HepG2 (cell line): Measurements from ENCODE around the gene SIRT7. TPM values are rescaled to one million over a fixed set of nuclear protein-coding genes. Genes with fewer than 3 reads are reported as not detected.

Experiments used
- CBX2 ChIP-seq, 2 experiments: fragments of 200-600 bp in 1 of 2; sonication (generic); formaldehyde crosslinking in 1 of 2; IDR thresholded peaks; 2 replicates each; pipeline versions ENCODE4 v1.7.0 to v1.8.1; 2018 to 2022; ENCODE audit warnings: low read depth in 2 of 2, low read length in 1 of 2, mild to moderate bottlenecking in 1 of 2, missing genetic modification reagents in 1 of 2
- CCDC6 ChIP-seq: sonication (generic); formaldehyde crosslinking; IDR thresholded peaks from 2 replicates; pipeline ENCODE4 v1.8.1; 2022; ENCODE audit warnings: mild to moderate bottlenecking, missing genetic modification reagents, moderate library complexity
- ELK4 ChIP-seq: sonication (generic); formaldehyde crosslinking; IDR thresholded peaks from 2 replicates; pipeline ENCODE4 v1.9.0; 2021; ENCODE audit warnings: missing genetic modification reagents, borderline replicate concordance
- FOXA1 ChIP-seq, 2 experiments: fragments of 450-650 bp in 1 of 2; sonication (generic) in 1 of 2; formaldehyde crosslinking in 1 of 2; IDR thresholded peaks; 2 replicates each; pipeline versions ENCODE4 v1.4.0 to v1.6.1; 2016 to 2020; ENCODE audit warnings: missing genetic modification reagents in 1 of 2
- GABPA ChIP-seq, 2 experiments: IDR thresholded peaks; 2 replicates each; pipeline ENCODE4 v1.6.1; 2011 to 2016; ENCODE audit warnings: low read depth in 2 of 2, low read length in 1 of 2, missing biosample characterization in 1 of 2, missing genetic modification characterization in 1 of 2
- HINFP ChIP-seq: sonication (generic); formaldehyde crosslinking; IDR thresholded peaks from 2 replicates; pipeline ENCODE4 v1.4.0; 2020; ENCODE audit warnings: low read depth, mild to moderate bottlenecking, missing genetic modification reagents
- KAT2B ChIP-seq: fragments of 150-350 bp; IDR thresholded peaks from 2 replicates; pipeline ENCODE4 v1.6.1; 2014; ENCODE audit warnings: low read depth, low read length, borderline replicate concordance
- KMT2A ChIP-seq: sonication (generic); formaldehyde crosslinking; IDR thresholded peaks from 2 replicates; pipeline ENCODE4 v1.4.0; 2020; ENCODE audit warnings: missing genetic modification reagents
- STAG1 ChIP-seq: sonication (generic); formaldehyde crosslinking; IDR thresholded peaks from 2 replicates; pipeline ENCODE4 v1.4.0; 2020; ENCODE audit warnings: missing genetic modification reagents
- TBX3 ChIP-seq: fragments of 450-650 bp; IDR thresholded peaks from 2 replicates; pipeline ENCODE4 v1.6.1; 2017; ENCODE audit warnings: antibody characterized with exemption, mild to moderate bottlenecking, inconsistent platforms, borderline replicate concordance
- XRCC5 ChIP-seq: fragments of 200-400 bp; formaldehyde crosslinking; optimal IDR thresholded peaks from 2 replicates; pipeline ENCODE3; 2017; ENCODE audit warnings: mild to moderate bottlenecking, low read length
- ZBTB33 ChIP-seq: sonication (generic); formaldehyde crosslinking; IDR thresholded peaks from 2 replicates; pipeline ENCODE4 v1.4.0; 2020; ENCODE audit warnings: missing genetic modification reagents
- ZBTB46 ChIP-seq: sonication (generic); formaldehyde crosslinking; IDR thresholded peaks from 2 replicates; pipeline ENCODE4 v1.4.0; 2020; ENCODE audit warnings: mild to moderate bottlenecking, missing genetic modification reagents, borderline replicate concordance
- ZKSCAN8 ChIP-seq: IDR thresholded peaks from 2 replicates; pipeline ENCODE4 v1.6.1; 2016; ENCODE audit warnings: borderline replicate concordance, missing genetic modification reagents, missing compliant biosample characterization
- ZNF724P ChIP-seq: sonication (generic); formaldehyde crosslinking; IDR thresholded peaks from 2 replicates; pipeline ENCODE4 v1.8.0; 2022; ENCODE audit warnings: missing genetic modification reagents, borderline replicate concordance
- polyA plus RNA-seq, 8 experiments: library from polyadenylated mRNA; depleted of rRNA in 3 of 8; stranded (reverse) in 7 of 8; unstranded in 1 of 8; fragments of >200 nt; fragmentation: Illumina TruSeq in 4 of 8; extraction: Trizol in 4 of 8; gene quantifications; 2 replicates each; pipeline versions ENCODE4 v1.2.1 to v1.2.3, GENCODE V29; 2011 to 2016; ENCODE audit warnings: low read depth in 4 of 8, missing spikeins in 1 of 8, mixed read lengths in 1 of 8; ENCODE audit not compliant: insufficient read depth in 1 of 8
- total RNA-seq, 5 experiments: library from RNA; depleted of rRNA; stranded (reverse); fragments of >200 nt; fragmentation: Illumina TruSeq; extraction: Trizol; gene quantifications; 2 replicates each; pipeline ENCODE4 v1.2.3, GENCODE V29; 2016; ENCODE audit warnings: low read depth in 1 of 5
- TF ChIP-seq, protein P1 (sequence below): sonication (generic); formaldehyde crosslinking; IDR thresholded peaks from 2 replicates; pipeline ENCODE4 v1.4.0; 2020; ENCODE audit warnings: missing genetic modification reagents

The SIRT7 gene
- total and polyA plus RNA-seq, 2 of the 13 experiments (the other 11 are each of a cell fraction or from before 2014, with no cell fraction given), result 8.3 to 24.8 TPM

- TF ChIP-seq HINFP (CRISPR knock-in tag), result no peak
- no peak for TF ChIP-seq CCDC6 (CRISPR knock-in tag)
- TF ChIP-seq ELK4 (CRISPR knock-in tag), result no peak
- TF ChIP-seq FOXA1 (IDR thresholded peaks at IDR 0.05), result no peak
- TF ChIP-seq FOXA1 (CRISPR knock-in tag; IDR thresholded peaks at IDR 0.05), result no peak
- no peak for TF ChIP-seq KMT2A
- no peak for TF ChIP-seq ZBTB46 (CRISPR knock-in tag)
- no peak for TF ChIP-seq GABPA (IDR thresholded peaks at IDR 0.05; ENCODE audit: low read depth, low read length)
- TF ChIP-seq GABPA (CRISPR knock-in tag; IDR thresholded peaks at IDR 0.05; ENCODE audit: low read depth), result no peak
- TF ChIP-seq TBX3, result no peak
- TF ChIP-seq, protein P1, sequence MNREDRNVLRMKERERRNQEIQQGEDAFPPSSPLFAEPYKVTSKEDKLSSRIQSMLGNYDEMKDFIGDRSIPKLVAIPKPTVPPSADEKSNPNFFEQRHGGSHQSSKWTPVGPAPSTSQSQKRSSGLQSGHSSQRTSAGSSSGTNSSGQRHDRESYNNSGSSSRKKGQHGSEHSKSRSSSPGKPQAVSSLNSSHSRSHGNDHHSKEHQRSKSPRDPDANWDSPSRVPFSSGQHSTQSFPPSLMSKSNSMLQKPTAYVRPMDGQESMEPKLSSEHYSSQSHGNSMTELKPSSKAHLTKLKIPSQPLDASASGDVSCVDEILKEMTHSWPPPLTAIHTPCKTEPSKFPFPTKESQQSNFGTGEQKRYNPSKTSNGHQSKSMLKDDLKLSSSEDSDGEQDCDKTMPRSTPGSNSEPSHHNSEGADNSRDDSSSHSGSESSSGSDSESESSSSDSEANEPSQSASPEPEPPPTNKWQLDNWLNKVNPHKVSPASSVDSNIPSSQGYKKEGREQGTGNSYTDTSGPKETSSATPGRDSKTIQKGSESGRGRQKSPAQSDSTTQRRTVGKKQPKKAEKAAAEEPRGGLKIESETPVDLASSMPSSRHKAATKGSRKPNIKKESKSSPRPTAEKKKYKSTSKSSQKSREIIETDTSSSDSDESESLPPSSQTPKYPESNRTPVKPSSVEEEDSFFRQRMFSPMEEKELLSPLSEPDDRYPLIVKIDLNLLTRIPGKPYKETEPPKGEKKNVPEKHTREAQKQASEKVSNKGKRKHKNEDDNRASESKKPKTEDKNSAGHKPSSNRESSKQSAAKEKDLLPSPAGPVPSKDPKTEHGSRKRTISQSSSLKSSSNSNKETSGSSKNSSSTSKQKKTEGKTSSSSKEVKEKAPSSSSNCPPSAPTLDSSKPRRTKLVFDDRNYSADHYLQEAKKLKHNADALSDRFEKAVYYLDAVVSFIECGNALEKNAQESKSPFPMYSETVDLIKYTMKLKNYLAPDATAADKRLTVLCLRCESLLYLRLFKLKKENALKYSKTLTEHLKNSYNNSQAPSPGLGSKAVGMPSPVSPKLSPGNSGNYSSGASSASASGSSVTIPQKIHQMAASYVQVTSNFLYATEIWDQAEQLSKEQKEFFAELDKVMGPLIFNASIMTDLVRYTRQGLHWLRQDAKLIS, result no peak
- TF ChIP-seq CBX2 (IDR thresholded peaks at IDR 0.05; ENCODE audit: low read depth, low read length), result no peak
- TF ChIP-seq CBX2 (CRISPR knock-in tag; IDR thresholded peaks at IDR 0.05; ENCODE audit: low read depth), result no peak
- peak; percentile 66; the same call in 1 of the 2 replicates for TF ChIP-seq ZBTB33 (CRISPR knock-in tag)
- 0 out of 2 replicates have a peak, but pooled peaks have one; percentile 8 for TF ChIP-seq ZNF724P (CRISPR knock-in tag)
- no peak for TF ChIP-seq XRCC5
- no peak for TF ChIP-seq KAT2B
- TF ChIP-seq ZKSCAN8, result no peak
- TF ChIP-seq STAG1 (CRISPR knock-in tag), result peak; percentile 48
These were observed 11.3 kb downstream of the SIRT7 start (continued) for GRCh38 chr17:81906476-81907218.
